Measurements from ENCODE around the gene CTIF. TPM values are rescaled to one million over a fixed set of nuclear protein-coding genes. Genes with fewer than 3 reads are reported as not detected.

The CTIF gene
- total RNA-seq, 6 donors from 2014 or later, result 32.1 to 62.4 (median 47.8) TPM

DNA sequence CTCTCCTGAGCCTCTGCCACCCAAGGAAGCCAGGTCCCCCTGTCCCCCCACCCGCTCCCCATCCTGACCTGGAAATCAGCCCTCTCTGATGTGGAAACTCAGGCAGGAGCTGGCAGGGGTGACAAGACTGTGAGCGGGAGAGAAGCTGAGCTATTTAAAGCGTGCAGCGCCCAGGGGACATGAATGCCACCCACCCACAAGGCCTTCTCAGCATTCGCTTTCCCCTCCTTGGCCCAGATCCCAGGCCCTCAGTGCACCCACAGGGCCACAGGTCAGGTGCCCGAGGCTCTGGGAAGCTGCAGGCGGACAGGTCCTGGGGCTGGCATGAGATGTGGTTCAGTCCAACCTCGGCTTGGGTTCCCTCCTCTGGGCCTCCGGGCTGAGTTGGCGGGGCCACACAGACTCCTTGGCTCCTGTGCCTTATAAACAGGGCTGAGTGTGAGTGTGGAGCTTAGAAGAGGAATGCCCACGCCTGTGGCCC lies 243.6 kb downstream of the CTIF start:
- WGBS, 2 donors, result 49 to 68% methylated on average over 7 to 10 of the region's 11 CpGs
- H3K27ac ChIP-seq, result peak overlapping the region; percentile 75 to 86 (median 83)
- ATAC-seq (ENCODE audit: low FRiP score in 2 of 2) (no peak), DNase-seq (no peak)
- H3K4me3 ChIP-seq, result no peak overlapping the region
- TF ChIP-seq EP300 (IDR thresholded peaks at IDR 0.05), result no peak
- no peak for TF ChIP-seq POLR2AphosphoS5 (IDR thresholded peaks at IDR 0.05)
- TF ChIP-seq, protein P1, sequence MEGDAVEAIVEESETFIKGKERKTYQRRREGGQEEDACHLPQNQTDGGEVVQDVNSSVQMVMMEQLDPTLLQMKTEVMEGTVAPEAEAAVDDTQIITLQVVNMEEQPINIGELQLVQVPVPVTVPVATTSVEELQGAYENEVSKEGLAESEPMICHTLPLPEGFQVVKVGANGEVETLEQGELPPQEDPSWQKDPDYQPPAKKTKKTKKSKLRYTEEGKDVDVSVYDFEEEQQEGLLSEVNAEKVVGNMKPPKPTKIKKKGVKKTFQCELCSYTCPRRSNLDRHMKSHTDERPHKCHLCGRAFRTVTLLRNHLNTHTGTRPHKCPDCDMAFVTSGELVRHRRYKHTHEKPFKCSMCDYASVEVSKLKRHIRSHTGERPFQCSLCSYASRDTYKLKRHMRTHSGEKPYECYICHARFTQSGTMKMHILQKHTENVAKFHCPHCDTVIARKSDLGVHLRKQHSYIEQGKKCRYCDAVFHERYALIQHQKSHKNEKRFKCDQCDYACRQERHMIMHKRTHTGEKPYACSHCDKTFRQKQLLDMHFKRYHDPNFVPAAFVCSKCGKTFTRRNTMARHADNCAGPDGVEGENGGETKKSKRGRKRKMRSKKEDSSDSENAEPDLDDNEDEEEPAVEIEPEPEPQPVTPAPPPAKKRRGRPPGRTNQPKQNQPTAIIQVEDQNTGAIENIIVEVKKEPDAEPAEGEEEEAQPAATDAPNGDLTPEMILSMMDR (IDR thresholded peaks at IDR 0.05), result no peak
- TF ChIP-seq POLR2A (IDR thresholded peaks at IDR 0.05), result no peak
- no peaks in the 10 kb centered on the region for H3K27me3 ChIP-seq
- no peaks in the 10 kb centered on the region for H3K9me3 ChIP-seq
- H3K4me1 ChIP-seq, result peaks cover 55 to 77% (median 66%) of the 10 kb centered on the region in 4 donors
- H3K36me3 ChIP-seq, result peaks cover 0 to 4% (median 1%) of the 10 kb centered on the region in 4 donors

DNA sequence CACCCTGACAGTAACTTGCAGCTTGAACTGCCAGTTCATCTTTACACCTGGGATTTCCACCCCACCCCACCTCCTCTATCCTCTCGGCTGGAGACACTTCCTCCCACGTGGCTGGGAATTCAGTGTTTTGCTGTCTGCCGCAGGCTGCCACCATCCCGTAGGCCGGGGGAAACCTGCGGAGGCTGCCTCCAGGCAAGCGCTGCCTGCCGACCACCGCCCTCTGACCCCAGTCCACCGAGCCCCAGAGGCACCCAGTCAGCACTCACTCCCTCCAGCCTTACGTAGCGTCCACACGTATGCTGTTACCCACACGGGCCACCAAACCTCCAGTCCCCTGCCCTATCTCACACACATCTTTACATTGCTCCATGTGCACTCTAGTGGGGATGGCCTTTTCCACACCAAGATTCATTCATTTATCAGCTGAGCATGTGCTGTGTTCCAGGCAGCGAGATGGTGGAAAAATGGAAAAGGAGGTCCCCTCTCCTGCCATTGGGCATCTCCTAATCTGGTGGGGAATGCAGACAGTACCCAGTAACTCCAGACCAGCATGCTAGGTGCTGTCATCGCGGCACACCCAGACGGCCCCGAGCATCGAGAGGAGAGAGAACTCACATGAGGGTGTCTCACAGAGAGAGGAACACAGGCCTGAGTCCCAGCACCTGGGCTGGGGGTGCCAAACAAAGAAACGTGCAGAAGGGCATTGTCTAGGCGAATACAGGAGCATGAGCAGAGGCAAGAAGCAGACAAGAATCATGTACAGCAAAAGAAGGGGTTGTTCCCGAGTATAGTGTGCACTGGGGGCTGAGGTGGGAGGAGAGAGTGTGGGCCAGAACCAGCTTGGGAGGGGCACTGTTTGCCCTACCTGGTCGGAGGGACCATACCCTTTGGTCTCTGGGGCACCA lies 245.0 kb downstream of the CTIF start:
- ATAC-seq (ENCODE audit: low FRiP score in 2 of 2) (no peak), DNase-seq (peak in 1 of 2 donors; percentile 66)
- H3K36me3 ChIP-seq, result peaks cover 0 to 4% (median 1%) of the 10 kb centered on the region in 4 donors
- 95 to 96% methylated on average over 24 of the region's 24 CpGs for WGBS, 2 donors
- TF ChIP-seq, protein P1 (IDR thresholded peaks at IDR 0.05), result no peak
- no peaks in the 10 kb centered on the region for H3K9me3 ChIP-seq
- H3K4me1 ChIP-seq, result peaks cover 42 to 65% (median 51%) of the 10 kb centered on the region in 4 donors
- no peaks in the 10 kb centered on the region for H3K27me3 ChIP-seq
- H3K4me3 ChIP-seq, result no peak overlapping the region
- peak overlapping the region in 2 of 4 donors; percentile 18 to 50 for H3K27ac ChIP-seq

DNA sequence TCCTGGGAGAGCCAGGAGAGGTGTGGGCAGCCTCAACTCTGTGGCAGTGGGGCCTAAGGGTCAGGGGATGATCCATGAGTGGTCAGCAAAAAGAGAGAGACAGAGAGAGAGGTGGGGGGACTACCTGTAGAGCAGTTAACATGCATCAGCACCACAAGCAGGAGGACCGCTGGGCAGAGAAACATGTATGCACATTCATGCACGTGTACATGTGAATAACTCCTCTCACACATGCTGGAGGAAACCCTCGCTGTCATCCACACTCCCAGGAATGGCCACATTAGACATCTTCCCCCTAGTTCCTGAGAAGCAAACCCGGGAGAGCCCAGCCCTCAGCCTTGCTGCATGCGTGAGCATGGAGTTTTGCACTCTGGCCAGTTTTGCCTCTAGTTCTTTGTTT lies 245.8 kb downstream of the CTIF start:
- Histone ChIP-seq H3K27me3 (no peaks in the 10 kb centered on the region), H3K9me3 (no peaks in the 10 kb centered on the region), H3K4me3 (no peak overlapping the region), H3K27ac (peak overlapping the region in 2 of 4 donors; percentile 18 to 50), H3K36me3 (peaks cover 0 to 4% (median 1%) of the 10 kb centered on the region in 4 donors), H3K4me1 (peaks cover 36 to 57% (median 46%) of the 10 kb centered on the region in 4 donors)
- TF ChIP-seq, protein P1 (IDR thresholded peaks at IDR 0.05), result no peak
- no peak for TF ChIP-seq EP300 (IDR thresholded peaks at IDR 0.05)
- TF ChIP-seq POLR2AphosphoS5 (IDR thresholded peaks at IDR 0.05), result no peak
- TF ChIP-seq POLR2A (IDR thresholded peaks at IDR 0.05), result no peak
- 74 to 77% methylated on average over 4 to 5 of the region's 5 CpGs for WGBS, 2 donors
- no peak for ATAC-seq (ENCODE audit: low FRiP score in 2 of 2)
- no peak for DNase-seq

DNA sequence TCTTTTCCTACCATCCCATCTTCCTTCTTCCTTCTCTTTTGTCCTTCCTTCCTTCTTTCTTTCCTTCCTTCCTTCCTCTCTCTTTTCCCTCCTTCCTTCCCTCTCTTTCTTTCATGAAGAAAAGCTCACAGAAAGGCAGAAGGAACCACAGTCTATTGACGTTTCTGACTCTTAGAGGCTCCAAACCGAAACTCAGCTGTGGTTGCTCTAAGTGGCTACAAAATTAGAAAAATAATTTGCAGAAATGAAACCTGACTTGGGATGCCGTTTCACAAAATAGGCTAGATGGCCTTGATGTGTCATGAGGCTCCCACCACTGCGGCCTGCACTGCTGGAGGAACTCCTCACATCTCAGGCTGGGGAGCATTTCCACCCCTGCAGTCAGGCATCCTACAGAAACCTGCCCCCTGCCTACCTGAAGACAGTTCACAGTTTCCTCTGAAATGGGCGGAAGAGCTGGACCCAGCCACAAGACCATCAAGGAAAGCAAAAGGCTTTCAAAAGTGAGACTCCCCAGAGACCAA lies 246.3 kb downstream of the CTIF start:
- peak overlapping the region in 2 of 4 donors; percentile 18 to 50 for H3K27ac ChIP-seq
- DNase-seq (peak in 1 of 2 donors; percentile 48), ATAC-seq (ENCODE audit: low FRiP score in 2 of 2) (peak in 1 of 2 donors; percentile 27)
- peaks cover 36 to 57% (median 46%) of the 10 kb centered on the region in 4 donors for H3K4me1 ChIP-seq
- TF ChIP-seq EP300 (IDR thresholded peaks at IDR 0.05), result no peak
- TF ChIP-seq POLR2AphosphoS5 (IDR thresholded peaks at IDR 0.05), result no peak
- TF ChIP-seq, protein P1 (IDR thresholded peaks at IDR 0.05), result no peak
- no peak for TF ChIP-seq POLR2A (IDR thresholded peaks at IDR 0.05)
- H3K27me3 ChIP-seq, result no peaks in the 10 kb centered on the region
- H3K4me3 ChIP-seq, result no peak overlapping the region
- 54 to 82% methylated on average over 5 of the region's 5 CpGs for WGBS, 2 donors
- no peaks in the 10 kb centered on the region for H3K9me3 ChIP-seq
- H3K36me3 ChIP-seq, result peaks cover 0 to 4% (median 1%) of the 10 kb centered on the region in 4 donors
